Muscle of leg (tissue), 11 donors: ENCODE data around the gene MAP9. TPM values are rescaled to one million over a fixed set of nuclear protein-coding genes. Genes with fewer than 3 reads are reported as not detected.

ENCODE experiments used
- DNase-seq: peaks from one replicate; pipeline ENCODE4 v3.0.0; 2013
- H3K27ac ChIP-seq: one replicate; pipeline ENCODE4 v1.5.1; 2013; ENCODE audit warnings: mild to moderate bottlenecking, low read length, control low read depth
- H3K27me3 ChIP-seq: one replicate; pipeline ENCODE4 v1.6.1; 2013; ENCODE audit warnings: low read length; ENCODE audit not compliant: control insufficient read depth, insufficient read depth
- H3K36me3 ChIP-seq: one replicate; pipeline ENCODE4 v1.6.1; 2013; ENCODE audit warnings: low read length; ENCODE audit not compliant: control insufficient read depth, insufficient read depth
- H3K4me1 ChIP-seq: one replicate; pipeline ENCODE4 v1.6.1; 2013; ENCODE audit warnings: low read length; ENCODE audit not compliant: control insufficient read depth, insufficient read depth
- H3K4me3 ChIP-seq: one replicate; pipeline ENCODE4 v1.5.1; 2013; ENCODE audit warnings: low read length, control low read depth
- H3K9me3 ChIP-seq: replicated peaks from 2 replicates; pipeline ENCODE4 v1.6.1; 2013; ENCODE audit warnings: low read depth, low read length; ENCODE audit not compliant: control insufficient read depth
- WGBS: methylation state at CpG from one replicate; pipeline ENCODE4 v1.1.5; 2013; ENCODE audit warnings: missing lambda C conversion rate; ENCODE audit not compliant: insufficient coverage; 5-methylcytosine and 5-hydroxymethylcytosine counted together
- polyA plus RNA-seq, 8 donors: library from polyadenylated mRNA; unstranded; fragments of 120-200 nt; gene quantifications; one replicate each; pipeline versions ENCODE4 v1.2.1 to v1.2.3, GENCODE V29; 2013; ENCODE audit warnings: inconsistent platforms in 1 of 8, low replicate concordance in 1 of 8; ENCODE audit not compliant: insufficient read length in 8 of 8, insufficient read depth in 1 of 8
- total RNA-seq: library from RNA; stranded (reverse); fragments of 120-200 nt; gene quantifications from one replicate; pipeline ENCODE4 v1.2.4, GENCODE V29; 2013

MAP9 gene
- total and polyA plus RNA-seq, 9 donors = 3.1 to 5.4 (median 3.5) TPM

DNA sequence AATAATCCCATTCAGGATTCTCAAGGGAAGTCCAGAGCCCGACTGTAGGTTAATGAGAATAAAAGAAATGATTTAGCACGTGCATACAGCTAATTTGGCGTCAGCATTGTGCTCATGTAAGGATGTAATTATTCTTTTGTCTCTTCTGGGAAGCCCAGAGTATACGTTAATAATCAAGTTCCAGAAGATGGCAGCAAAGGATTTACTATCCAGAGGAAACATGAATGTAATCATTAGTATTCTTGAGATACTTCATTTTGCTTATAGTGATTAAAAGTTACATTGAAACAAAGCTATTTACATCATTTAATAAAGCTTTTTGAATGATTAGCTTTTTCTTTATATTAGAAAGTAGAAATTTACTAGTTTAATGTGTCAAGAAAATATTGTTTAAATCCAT is 27.1 kb upstream of the MAP9 start:
- no CpG with 5 or more reads among the region's 4 CpGs for WGBS
- H3K4me3 ChIP-seq = no peak overlapping the region
- peak; percentile 64 for DNase-seq

GRCh38 chr4:155402941-155403340 is 26.2 kb upstream of the MAP9 start:
- Histone ChIP-seq H3K4me3 (no peak overlapping the region), H3K27ac (no peak overlapping the region), H3K36me3 (no peaks in the 10 kb centered on the region), H3K4me1 (no peaks in the 10 kb centered on the region), H3K27me3 (no peaks in the 10 kb centered on the region), H3K9me3 (no peaks in the 10 kb centered on the region)
- 0% methylated on average over 1 of the region's 2 CpGs for WGBS
- DNase-seq = no peak

More for the DNA sequence above, 27.1 kb upstream of the MAP9 start:
- Histone ChIP-seq H3K36me3 (no peaks in the 10 kb centered on the region), H3K4me1 (no peaks in the 10 kb centered on the region), H3K27ac (no peak overlapping the region), H3K9me3 (no peaks in the 10 kb centered on the region), H3K27me3 (no peaks in the 10 kb centered on the region)

GRCh38 chr4:155400893-155401292 is 24.1 kb upstream of the MAP9 start:
- no peak overlapping the region for H3K27ac ChIP-seq
- no peaks in the 10 kb centered on the region for H3K4me1 ChIP-seq
- H3K27me3 ChIP-seq = no peaks in the 10 kb centered on the region
- H3K36me3 ChIP-seq = no peaks in the 10 kb centered on the region
- no peaks in the 10 kb centered on the region for H3K9me3 ChIP-seq
- H3K4me3 ChIP-seq = no peak overlapping the region
- WGBS = no CpG with 5 or more reads among the region's 2 CpGs
- no peak for DNase-seq

- no peak overlapping the region for H3K27ac ChIP-seq
Observed at GRCh38 chr4:155399974-155400697, 23.4 kb upstream of the MAP9 start.

GRCh38 chr4:155392481-155393184 is 15.9 kb upstream of the MAP9 start:
- H3K36me3 ChIP-seq = no peaks in the 10 kb centered on the region
- no peak overlapping the region for H3K4me3 ChIP-seq
- no peak overlapping the region for H3K27ac ChIP-seq
- WGBS = 38% methylated on average over 2 of the region's 8 CpGs
- no peaks in the 10 kb centered on the region for H3K27me3 ChIP-seq
- no peak for DNase-seq
- H3K4me1 ChIP-seq = no peaks in the 10 kb centered on the region
- H3K9me3 ChIP-seq = no peaks in the 10 kb centered on the region

More at GRCh38 chr4:155399974-155400697, 23.4 kb upstream of the MAP9 start:
- DNase-seq = no peak
- 94% methylated on average over 4 of the region's 7 CpGs for WGBS
- H3K4me1 ChIP-seq = no peaks in the 10 kb centered on the region
- no peaks in the 10 kb centered on the region for H3K27me3 ChIP-seq
- no peak overlapping the region for H3K4me3 ChIP-seq
- no peaks in the 10 kb centered on the region for H3K36me3 ChIP-seq
- H3K9me3 ChIP-seq = no peaks in the 10 kb centered on the region

- H3K27me3 ChIP-seq = no peaks in the 10 kb centered on the region
- H3K4me1 ChIP-seq = no peaks in the 10 kb centered on the region
- no peaks in the 10 kb centered on the region for H3K9me3 ChIP-seq
- DNase-seq = no peak
- no peak overlapping the region for H3K4me3 ChIP-seq
- no peaks in the 10 kb centered on the region for H3K36me3 ChIP-seq
- no peak overlapping the region for H3K27ac ChIP-seq
Observed at GRCh38 chr4:155391932-155392331, 15.2 kb upstream of the MAP9 start.

DNA sequence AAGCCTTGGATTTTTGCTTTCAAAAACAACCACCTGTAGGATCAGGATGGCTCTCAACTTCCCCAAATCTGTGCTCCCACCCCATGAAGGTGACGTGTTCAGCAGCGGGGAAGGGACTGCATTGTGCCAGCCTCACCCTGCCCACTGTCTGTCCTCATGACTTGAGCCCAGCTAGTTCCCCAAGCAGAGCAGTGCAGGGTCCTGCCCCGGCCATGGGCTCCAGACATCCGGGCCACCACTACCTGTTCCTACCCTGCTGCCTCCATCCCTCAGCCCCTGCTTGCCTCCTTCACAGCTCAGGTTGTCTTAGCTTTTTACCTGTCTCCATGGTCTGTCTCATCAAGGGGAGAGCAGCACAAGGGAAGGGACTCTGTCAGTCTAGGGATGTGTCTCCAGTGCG is 11.4 kb upstream of the MAP9 start:
- Histone ChIP-seq H3K27ac (no peak overlapping the region), H3K36me3 (no peaks in the 10 kb centered on the region), H3K4me1 (no peaks in the 10 kb centered on the region), H3K9me3 (no peaks in the 10 kb centered on the region), H3K27me3 (no peaks in the 10 kb centered on the region), H3K4me3 (no peak overlapping the region)
- WGBS = 80% methylated on average over 4 of the region's 5 CpGs
- no peak for DNase-seq

- no peaks in the 10 kb centered on the region for H3K36me3 ChIP-seq
- no peaks in the 10 kb centered on the region for H3K27me3 ChIP-seq
- 87% methylated on average over 4 of the region's 4 CpGs for WGBS
- no peak overlapping the region for H3K4me3 ChIP-seq
- H3K27ac ChIP-seq = no peak overlapping the region
- no peaks in the 10 kb centered on the region for H3K9me3 ChIP-seq
- DNase-seq = no peak
- no peaks in the 10 kb centered on the region for H3K4me1 ChIP-seq
Observed at GRCh38 chr4:155383541-155383940, 6.8 kb upstream of the MAP9 start.

DNA sequence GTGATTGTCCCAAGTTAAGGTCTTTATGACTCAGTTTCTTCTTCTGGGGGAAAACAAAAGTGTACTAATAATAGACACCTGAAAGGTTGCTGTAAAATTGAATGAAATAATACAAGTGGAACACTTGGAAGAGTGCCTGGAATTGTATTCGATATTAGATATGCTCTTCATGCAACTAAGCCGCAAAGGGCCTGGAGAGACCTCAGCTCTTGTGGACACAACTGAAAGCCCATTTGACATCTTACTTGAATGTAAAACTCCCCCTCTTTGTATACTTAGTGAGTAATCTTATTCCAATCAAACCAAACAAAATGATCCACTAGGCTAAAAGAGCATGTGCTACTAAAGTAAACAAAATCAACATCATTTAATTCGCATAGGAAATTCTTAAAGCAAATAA is 511 bp upstream of the MAP9 start:
- WGBS = no CpG with 5 or more reads among the region's 3 CpGs
- Histone ChIP-seq H3K9me3 (no peaks in the 10 kb centered on the region), H3K4me3 (peak overlapping the region; percentile 88), H3K27me3 (peaks cover 6% of the 10 kb centered on the region), H3K4me1 (peaks cover 4% of the 10 kb centered on the region), H3K27ac (peak overlapping the region; percentile 52), H3K36me3 (no peaks in the 10 kb centered on the region)
- peak; percentile 58 for DNase-seq

- no peaks in the 10 kb centered on the region for H3K36me3 ChIP-seq
- peaks cover 3% of the 10 kb centered on the region for H3K27me3 ChIP-seq
- H3K9me3 ChIP-seq = no peaks in the 10 kb centered on the region
- H3K4me1 ChIP-seq = no peaks in the 10 kb centered on the region
- peak; percentile 19 for DNase-seq
- no peak overlapping the region for H3K4me3 ChIP-seq
- no CpG with 5 or more reads among the region's 4 CpGs for WGBS
- H3K27ac ChIP-seq = no peak overlapping the region
Observed at GRCh38 chr4:155371432-155372043, 5.2 kb downstream of the MAP9 start.
